SK-N-SH (cell line): ENCODE measurements around the gene CST9. TPM values are rescaled to one million over a fixed set of nuclear protein-coding genes. Genes with fewer than 3 reads are reported as not detected.

ENCODE experiments used
- CTCF ChIA-PET: fragments of 300-600, 350-600 bp; formaldehyde crosslinking; extraction: SDS; loops from one replicate; lab custom pipeline; 2021; lab: Yijun Ruan, JAX
- POLR2A ChIA-PET: fragments of 350-600 bp; sonication (Branson Sonifier 250); formaldehyde crosslinking; extraction: SDS; loops from one replicate; lab custom pipeline; 2020; ENCODE audit warnings: antibody characterized with exemption, inconsistent platforms; lab: Yijun Ruan, JAX
- DNase-seq: peaks from one replicate; pipeline ENCODE4 v3.0.0; 2012
- H2AFZ ChIP-seq: fragments of 200-600 bp; sonication (generic); 2 replicates; pipeline ENCODE4 v1.8.1; 2016; ENCODE audit warnings: antibody characterized with exemption, mild to moderate bottlenecking, low read depth
- H3F3A ChIP-seq: fragments of 200-600 bp; sonication (generic); replicated peaks from 2 replicates; pipeline ENCODE3; 2016; ENCODE audit warnings: antibody characterized with exemption, mild to moderate bottlenecking; ENCODE audit not compliant: insufficient read depth
- H3K27ac ChIP-seq, 2 experiments: fragments of 200-500 bp in 1 of 2; fragments of 200-600 bp in 1 of 2; sonication (Bioruptor generic) in 1 of 2; sonication (generic), shearing (Covaris generic) in 1 of 2; 2 replicates each; pipeline versions ENCODE4 v1.5.1 to v1.6.1; 2014 to 2016; ENCODE audit warnings: low read depth in 2 of 2, inconsistent platforms in 1 of 2, low read length in 1 of 2, mild to moderate bottlenecking in 1 of 2, mixed read lengths in 1 of 2
- H3K27me3 ChIP-seq: fragments of 200-600 bp; sonication (generic), shearing (Covaris generic); 2 replicates; pipeline ENCODE4 v1.6.1; 2016; ENCODE audit warnings: mixed run types; ENCODE audit not compliant: insufficient read depth
- H3K36me3 ChIP-seq, 2 experiments: fragments of 200-500 bp in 1 of 2; fragments of 200-600 bp in 1 of 2; sonication (Bioruptor generic) in 1 of 2; sonication (generic) in 1 of 2; replicated peaks in 1 of 2; 2 replicates each; pipeline versions ENCODE3 to v1.5.1; 2014 to 2016; ENCODE audit warnings: low read length in 1 of 2, mild to moderate bottlenecking in 1 of 2; ENCODE audit not compliant: insufficient read depth in 2 of 2, control insufficient read depth in 1 of 2
- H3K4me1 ChIP-seq, 2 experiments: fragments of 200-500 bp in 1 of 2; fragments of 200-600 bp in 1 of 2; sonication (Bioruptor generic) in 1 of 2; sonication (generic), shearing (Covaris generic) in 1 of 2; 2 replicates each; pipeline versions ENCODE4 v1.5.1 to v1.6.1; 2014 to 2016; ENCODE audit warnings: low read depth in 1 of 2, low read length in 1 of 2, mixed run types in 1 of 2; ENCODE audit not compliant: insufficient read depth in 2 of 2, control insufficient read depth in 1 of 2
- H3K4me2 ChIP-seq: fragments of 200-600 bp; sonication (generic), shearing (Covaris generic); 2 replicates; pipeline ENCODE4 v1.6.1; 2017; ENCODE audit warnings: mixed run types
- H3K4me3 ChIP-seq, 2 experiments: fragments of 200-500 bp in 1 of 2; fragments of 200-600 bp in 1 of 2; sonication (Bioruptor generic) in 1 of 2; sonication (generic), shearing (Covaris generic) in 1 of 2; 2 replicates each; pipeline versions ENCODE4 v1.5.1 to v1.8.1; 2014 to 2016; ENCODE audit warnings: low read depth in 2 of 2, inconsistent platforms in 1 of 2, low read length in 1 of 2, mild to moderate bottlenecking in 1 of 2, mixed read lengths in 1 of 2, moderate library complexity in 1 of 2
- H3K79me2 ChIP-seq: fragments of 200-600 bp; sonication (generic); 2 replicates; pipeline ENCODE4 v1.8.1; 2017; ENCODE audit warnings: mild to moderate bottlenecking; ENCODE audit not compliant: insufficient read depth
- H3K9ac ChIP-seq: fragments of 200-600 bp; sonication (generic); 2 replicates; pipeline ENCODE4 v1.6.1; 2017; ENCODE audit warnings: mixed run types
- H3K9me2 ChIP-seq: fragments of 200-600 bp; sonication (generic); 2 replicates; pipeline ENCODE4 v1.6.1; 2017; ENCODE audit warnings: mixed run types
- H3K9me3 ChIP-seq: fragments of 200-600 bp; sonication (generic); 2 replicates; pipeline ENCODE4 v1.6.1; 2017; ENCODE audit warnings: mixed run types, mild to moderate bottlenecking, moderate library complexity
- H4K20me1 ChIP-seq: fragments of 200-600 bp; sonication (generic); 2 replicates; pipeline ENCODE4 v1.6.1; 2017; ENCODE audit warnings: mild to moderate bottlenecking, mixed run types; ENCODE audit not compliant: insufficient read depth
- CHD2 ChIP-seq: fragments of 150-350 bp; IDR thresholded peaks from 2 replicates; pipeline ENCODE4 v1.6.1; 2018; ENCODE audit warnings: low read length; ENCODE audit not compliant: partially characterized antibody
- EZH2phosphoT487 ChIP-seq: fragments of 200-600 bp; sonication (generic); IDR thresholded peaks from 2 replicates; pipeline ENCODE4 v1.6.1; 2017; ENCODE audit warnings: low read depth, mixed run types, mild to moderate bottlenecking, antibody characterized with exemption, moderate library complexity, borderline replicate concordance
- FOXM1 ChIP-seq: IDR thresholded peaks from 2 replicates; pipeline ENCODE4 v1.4.0; 2012; ENCODE audit warnings: low read depth, mild to moderate bottlenecking
- IRF3 ChIP-seq: fragments of 150-350 bp; IDR thresholded peaks from 2 replicates; pipeline ENCODE4 v1.6.1; 2016; ENCODE audit warnings: mild to moderate bottlenecking, low read depth, low read length
- JUND ChIP-seq: IDR thresholded peaks from 2 replicates; pipeline ENCODE4 v1.4.0; 2012
- MEF2A ChIP-seq: IDR thresholded peaks from 2 replicates; pipeline ENCODE4 v1.4.0; 2012; ENCODE audit warnings: low read depth, borderline replicate concordance
- MXI1 ChIP-seq: IDR thresholded peaks from 2 replicates; pipeline ENCODE4 v1.6.1; 2012; ENCODE audit warnings: mild to moderate bottlenecking, low read depth, low read length, improper control_type of control experiment
- NFIC ChIP-seq: IDR thresholded peaks from 2 replicates; pipeline ENCODE4 v1.4.0; 2012; ENCODE audit warnings: borderline replicate concordance
- RCOR1 ChIP-seq: fragments of 150-350 bp; IDR thresholded peaks from 2 replicates; pipeline ENCODE4 v1.6.1; 2017; ENCODE audit warnings: antibody characterized with exemption, low read length
- REST ChIP-seq: IDR thresholded peaks from 2 replicates; pipeline ENCODE4 v1.6.1; 2012; ENCODE audit warnings: mild to moderate bottlenecking, low read depth, low read length, moderate library complexity
- RXRA ChIP-seq: IDR thresholded peaks from 2 replicates; pipeline ENCODE4 v1.4.0; 2012; ENCODE audit warnings: low read depth, mild to moderate bottlenecking, borderline replicate concordance
- TCF12 ChIP-seq: IDR thresholded peaks from 2 replicates; pipeline ENCODE4 v1.4.0; 2012
- TEAD4 ChIP-seq: IDR thresholded peaks from 2 replicates; pipeline ENCODE4 v1.4.0; 2012; ENCODE audit warnings: mild to moderate bottlenecking, borderline replicate concordance; ENCODE audit not compliant: insufficient read depth
- USF2 ChIP-seq: fragments of 150-350 bp; IDR thresholded peaks from 2 replicates; pipeline ENCODE4 v1.6.1; 2017; ENCODE audit warnings: antibody characterized with exemption, low read length, low read depth, borderline replicate concordance
- YY1 ChIP-seq: IDR thresholded peaks from 2 replicates; pipeline ENCODE4 v1.4.0; 2012; ENCODE audit warnings: low read depth, mild to moderate bottlenecking
- ZBTB33 ChIP-seq: IDR thresholded peaks from 2 replicates; pipeline ENCODE4 v1.4.0; 2012; ENCODE audit warnings: low read depth, borderline replicate concordance
- WGBS: methylation state at CpG from one replicate; pipeline ENCODE4 v1.1.6; 2017; ENCODE audit warnings: low lambda C conversion rate; 5-methylcytosine and 5-hydroxymethylcytosine counted together
- polyA plus RNA-seq, 3 experiments: library from polyadenylated mRNA; depleted of rRNA; stranded (reverse); fragments of >200 nt; gene quantifications; 2 replicates each; pipeline ENCODE4 v1.2.3, GENCODE V29; 2012

The CST9 gene
- polyA plus RNA-seq, 1 of the 3 experiments (the other 2 are of a cell fraction): not detected

- no peaks in the 10 kb centered on the region for H3K9me3 ChIP-seq
- TF ChIP-seq USF2 (no peak), IRF3 (no peak), YY1 (no peak), NFIC (no peak), CHD2 (no peak), JUND (no peak), ZBTB33 (no peak), FOXM1 (no peak), RXRA (no peak), TCF12 (no peak)
- no peaks in the 10 kb centered on the region for H3K27me3 ChIP-seq
- H3K4me1 ChIP-seq: no peaks in the 10 kb centered on the region; a peak in 1 of 4 replicates
- H4K20me1 ChIP-seq: no peaks in the 10 kb centered on the region
- no peak overlapping the region for H3K4me2 ChIP-seq
- no peaks in the 10 kb centered on the region for H3F3A ChIP-seq
- no peak overlapping the region for H2AFZ ChIP-seq
- H3K27ac ChIP-seq: no peak overlapping the region
- peaks cover 6% of the 10 kb centered on the region; the same call in 1 of the 2 replicates for H3K79me2 ChIP-seq
- 89% methylated on average over 4 of the region's 4 CpGs for WGBS
- H3K4me3 ChIP-seq: no peak overlapping the region
- DNase-seq: no peak
- H3K9me2 ChIP-seq: no peaks in the 10 kb centered on the region
- peaks cover 0 to 13% of the 10 kb centered on the region in 2 experiments for H3K36me3 ChIP-seq
- ChIA-PET POLR2A (no interaction called here), CTCF (interaction anchor here (1.1 to 1.7 kb wide), 2 partner anchors 23 to 24 kb away, joined by 3 to 4 read pairs; no protein-coding TSS in a partner anchor)
- H3K9ac ChIP-seq: no peak overlapping the region
These were observed 24.7 kb upstream of the CST9 start for GRCh38 chr20:23630392-23630849.

DNA sequence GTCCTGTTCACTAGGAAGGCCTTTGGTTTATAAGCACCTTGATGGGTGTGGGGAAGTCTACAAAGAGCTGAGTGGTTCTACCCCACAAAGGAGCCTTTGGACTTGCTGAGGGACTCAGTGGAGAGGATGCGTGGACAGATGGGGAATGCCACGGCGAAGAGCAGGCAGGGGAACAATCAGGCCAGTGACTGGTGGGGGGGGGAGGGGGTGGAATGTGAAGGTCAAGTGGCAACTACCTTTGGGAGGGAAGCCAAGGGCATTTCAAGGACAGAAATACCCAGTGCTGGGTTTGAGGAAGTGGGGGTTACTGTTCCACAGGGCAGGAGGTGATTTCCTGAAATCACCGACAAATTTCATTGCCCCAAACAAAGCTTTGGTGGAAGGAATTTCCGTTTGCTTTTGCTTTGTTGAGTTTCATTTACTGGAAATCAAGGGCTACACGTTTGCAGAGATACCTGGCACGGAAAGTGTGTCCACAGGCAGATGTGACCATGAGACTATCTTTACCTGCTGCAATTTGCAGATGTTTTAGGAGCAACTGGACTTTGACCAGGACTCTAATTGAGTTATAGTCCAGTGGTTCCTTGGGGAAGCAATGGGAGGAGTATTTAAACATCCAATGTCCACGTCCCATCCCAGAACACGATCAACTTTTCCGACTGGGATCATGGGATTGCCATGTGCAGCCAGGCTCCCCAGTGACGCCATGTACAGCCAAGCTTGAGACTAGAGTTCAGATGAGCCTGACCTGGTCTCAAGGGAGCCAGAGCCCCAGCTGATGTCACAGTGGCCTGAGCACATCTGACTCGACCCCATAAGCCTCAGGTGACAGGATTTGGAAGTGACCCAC, 24.1 kb upstream of the CST9 start:
- Histone ChIP-seq H3F3A (no peaks in the 10 kb centered on the region), H3K27ac (no peak overlapping the region), H3K27me3 (no peaks in the 10 kb centered on the region), H4K20me1 (no peaks in the 10 kb centered on the region), H2AFZ (no peak overlapping the region), H3K4me2 (no peak overlapping the region), H3K4me1 (no peaks in the 10 kb centered on the region; a peak in 1 of 4 replicates), H3K9me3 (no peaks in the 10 kb centered on the region), H3K4me3 (no peak overlapping the region), H3K36me3 (peaks cover 0 to 13% of the 10 kb centered on the region in 2 experiments), H3K9ac (no peak overlapping the region), H3K9me2 (no peaks in the 10 kb centered on the region), H3K79me2 (peaks cover 1% of the 10 kb centered on the region; the same call in 1 of the 2 replicates)
- ChIA-PET CTCF (interaction anchor here (1.7 kb wide), 1 partner anchor 23 kb away, joined by 4 read pairs; no protein-coding TSS in a partner anchor), POLR2A (no interaction called here)
- DNase-seq: no peak
- 88% methylated on average over 12 of the region's 12 CpGs for WGBS
- TF ChIP-seq EZH2phosphoT487: no peak
- TF ChIP-seq MEF2A: no peak
- no peak for TF ChIP-seq RCOR1
- no peak for TF ChIP-seq FOXM1
- TF ChIP-seq MXI1: no peak
- TF ChIP-seq REST: no peak
- TF ChIP-seq TEAD4: no peak
